ENCODE results near the gene CTSF.

CTSF gene

DNA sequence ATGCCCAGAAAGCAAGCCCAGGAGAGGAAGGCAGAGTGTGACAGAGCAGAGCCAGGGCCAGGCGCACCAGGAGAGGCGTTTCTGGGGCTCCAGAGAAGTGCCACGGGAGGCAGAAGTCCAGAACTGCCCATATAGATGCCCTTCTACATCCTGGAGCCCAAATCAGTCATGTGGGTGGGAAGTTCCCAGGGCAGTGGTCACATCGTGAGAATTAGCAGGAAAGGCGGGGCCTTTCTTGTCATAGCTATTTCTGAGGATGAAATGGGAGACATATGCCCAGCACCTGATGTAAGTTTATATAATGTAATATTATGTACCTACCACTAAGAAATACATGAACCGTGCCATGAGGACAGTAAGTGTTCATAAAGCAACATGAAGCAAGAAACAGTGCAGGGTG is 35.6 kb downstream of the CTSF start:
- DNase-seq (ENCODE audit: low read depth): no peak

DNA sequence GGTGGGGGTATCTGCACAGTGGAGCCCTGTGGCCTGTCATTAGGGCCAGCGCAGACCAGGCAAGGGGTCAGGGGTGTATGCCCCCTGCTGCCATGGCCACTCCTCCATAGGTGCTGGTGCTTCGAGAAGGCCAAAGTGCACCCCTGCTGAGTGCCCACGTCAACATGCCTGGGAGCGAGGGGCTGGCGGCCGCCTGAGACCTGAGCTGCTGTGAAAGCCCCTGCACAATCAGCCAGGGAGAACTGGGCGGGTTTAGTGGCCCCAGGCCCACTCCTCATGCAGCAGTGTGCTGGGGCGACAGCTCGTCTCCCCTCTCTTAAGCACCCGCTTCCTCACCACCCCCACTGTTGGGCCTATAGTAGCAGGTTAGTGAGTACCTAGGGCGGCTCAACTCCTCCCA is 36.6 kb downstream of the CTSF start:
- no peak for DNase-seq (ENCODE audit: low read depth)

GRCh38 chr11:66530927-66531709 is 37.3 kb downstream of the CTSF start:
- DNase-seq (ENCODE audit: low read depth): no peak

DNA sequence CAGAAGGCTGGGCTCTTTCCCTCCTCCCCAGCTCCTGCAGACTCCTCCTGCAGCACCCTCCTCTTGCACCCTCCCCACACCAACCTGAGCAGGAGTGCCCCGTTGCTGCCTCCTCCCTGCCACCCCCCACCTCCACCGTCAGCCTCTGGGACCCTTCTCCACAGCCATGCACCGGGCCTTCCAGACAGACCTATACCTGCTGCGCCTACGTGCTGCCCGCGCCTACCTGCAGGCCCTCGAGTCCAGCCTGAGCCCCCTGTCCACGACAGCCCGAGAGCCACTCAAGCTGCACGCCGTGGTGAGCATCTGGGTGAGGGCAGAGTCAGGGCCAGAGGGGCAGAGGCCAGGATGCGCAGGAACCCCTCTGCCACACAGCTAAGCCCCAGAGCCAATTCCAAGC is 38.8 kb downstream of the CTSF start:
- DNase-seq (ENCODE audit: low read depth): no peak

DNA sequence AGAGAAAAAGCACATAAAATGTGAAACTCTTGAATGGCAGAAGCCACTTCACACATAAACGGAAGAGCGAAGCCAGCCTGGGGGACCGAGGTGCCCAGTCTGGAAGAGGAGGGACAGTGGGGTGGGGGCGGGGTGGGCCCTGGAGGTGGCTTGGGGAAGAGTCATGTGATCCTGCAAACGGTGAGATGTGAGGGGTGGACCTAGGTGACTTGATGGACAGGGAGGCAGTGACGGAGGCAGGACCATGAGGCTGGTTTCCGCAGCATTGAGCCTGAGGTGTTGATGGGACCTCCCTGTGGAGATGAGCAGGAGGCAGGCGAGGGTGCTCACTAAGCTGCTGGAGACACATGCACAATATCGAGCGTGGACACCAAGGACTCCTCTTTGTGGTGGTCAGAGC is 39.3 kb downstream of the CTSF start:
- no peak for DNase-seq (ENCODE audit: low read depth)

DNA sequence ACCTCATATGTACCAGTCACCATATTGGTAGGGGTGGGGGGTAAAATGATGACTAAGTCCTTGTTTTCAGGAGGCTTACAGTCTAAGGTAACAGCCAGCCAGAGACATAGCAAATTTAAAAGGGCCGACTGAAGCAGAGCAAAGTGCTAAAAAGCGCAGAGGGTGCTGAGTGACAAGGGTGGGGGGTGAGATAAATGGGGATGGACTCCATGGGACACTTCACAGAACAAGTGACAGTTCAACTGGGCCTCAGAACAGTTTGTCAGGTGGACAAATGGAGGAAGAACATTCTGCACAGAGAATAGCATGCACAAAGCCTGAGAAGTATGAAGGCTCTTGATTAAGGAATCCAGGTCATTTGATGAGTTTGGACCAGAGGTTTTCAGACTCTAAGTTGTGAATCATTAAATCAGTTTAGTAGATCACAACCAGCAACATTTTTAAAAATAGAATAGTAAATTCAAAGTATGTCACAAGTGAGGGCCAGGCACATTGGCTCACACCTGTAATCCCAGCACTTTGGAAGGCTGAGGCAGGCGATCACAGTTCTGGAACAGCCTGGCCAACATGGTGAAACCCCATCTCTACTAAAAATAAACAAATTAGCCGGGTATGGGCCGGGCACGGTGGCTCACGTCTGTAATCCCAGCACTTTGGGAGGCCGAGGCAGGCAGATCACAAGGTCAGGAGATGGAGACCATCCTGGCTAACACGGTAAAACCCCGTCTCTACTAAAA is 43.9 kb downstream of the CTSF start:
- DNase-seq (ENCODE audit: low read depth): no peak

DNA sequence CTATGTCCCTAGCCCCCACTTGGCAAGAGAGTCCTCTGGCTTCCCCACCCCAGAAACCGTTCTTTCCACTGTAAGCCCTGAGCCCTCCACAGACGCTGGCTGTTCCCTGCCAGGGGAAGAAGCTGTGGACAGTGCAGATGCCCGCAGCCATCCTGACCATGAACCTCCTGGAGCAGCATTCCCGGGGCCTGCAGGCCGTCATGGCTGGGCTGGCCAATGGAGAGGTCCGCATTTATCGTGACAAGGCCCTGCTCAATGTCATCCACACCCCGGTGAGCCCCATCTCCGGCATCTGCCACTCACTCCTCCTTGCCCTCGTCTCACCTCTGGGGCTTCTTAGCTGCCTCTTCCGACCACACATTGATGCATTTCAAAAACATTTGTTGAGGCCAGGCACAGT is 44.8 kb downstream of the CTSF start:
- no peak for DNase-seq (ENCODE audit: low read depth)
